OCI-LY7 (cell line): Measurements from ENCODE around the gene NAPSA.

Source experiments
- CTCF ChIP-seq: fragments of 200-600 bp; sonication (generic); conservative IDR thresholded peaks from 2 replicates; pipeline ENCODE4 v1.5.1; 2014; ENCODE audit warnings: mild to moderate bottlenecking, antibody characterized with exemption, low read length, moderate library complexity, mixed read lengths
- EZH2phosphoT487 ChIP-seq: fragments of 200-600 bp; sonication (generic); IDR thresholded peaks from 2 replicates; pipeline ENCODE4 v1.6.1; 2018; ENCODE audit warnings: low read depth, borderline replicate concordance, mild to moderate bottlenecking, mixed run types, antibody characterized with exemption, low read length, moderate library complexity, mixed read lengths

- TF ChIP-seq CTCF (no peak), EZH2phosphoT487 (no peak)
Observed at GRCh38 chr19:50399368-50399745, 33.9 kb upstream of the NAPSA start.
